HG03575 (cell line): ENCODE results near the gene SLC12A8.

Experiments used
- ATAC-seq: cut with Tn5 transposase; IDR thresholded peaks from one replicate; pipeline ENCODE4 v1.9.1; 2021; ENCODE audit not compliant: unreplicated experiment, insufficient number of reproducible peaks, low FRiP score; ENCODE audit errors: extremely low read depth

SLC12A8 gene

DNA sequence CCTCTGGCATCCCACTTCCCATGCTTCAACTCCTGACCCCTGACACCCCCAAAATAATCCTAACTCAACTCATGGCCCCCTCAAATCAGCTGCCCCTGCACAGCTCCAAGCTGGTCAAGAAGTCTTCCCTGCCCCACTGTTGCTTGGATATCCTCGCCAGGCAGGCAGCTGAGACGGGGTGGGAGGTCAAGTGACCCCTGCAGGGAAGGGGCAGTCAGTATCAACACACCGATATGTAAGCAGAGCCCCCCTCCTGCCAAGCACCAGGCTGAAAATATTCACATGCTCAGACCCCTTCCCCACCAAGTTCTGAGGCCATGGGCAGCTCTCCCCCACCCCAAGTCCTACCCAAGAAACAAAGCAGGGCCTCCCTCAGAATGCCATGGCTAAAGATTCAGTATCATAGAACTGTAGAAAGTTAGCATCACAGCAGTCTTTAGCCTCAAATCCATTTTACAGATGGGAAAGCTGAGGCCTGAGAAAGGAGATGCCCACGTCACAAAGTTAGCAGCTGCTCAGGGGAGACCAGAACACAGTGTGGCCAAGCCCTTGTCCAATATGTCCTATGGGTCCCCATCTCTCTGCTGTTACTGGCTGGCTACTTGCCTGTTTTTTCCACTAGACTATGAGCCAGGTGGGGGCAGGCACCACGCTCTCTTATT, 67.8 kb downstream of the SLC12A8 start:
- ATAC-seq = no peak

GRCh38 chr3:125143982-125144652, 68.4 kb downstream of the SLC12A8 start:
- no peak for ATAC-seq

DNA sequence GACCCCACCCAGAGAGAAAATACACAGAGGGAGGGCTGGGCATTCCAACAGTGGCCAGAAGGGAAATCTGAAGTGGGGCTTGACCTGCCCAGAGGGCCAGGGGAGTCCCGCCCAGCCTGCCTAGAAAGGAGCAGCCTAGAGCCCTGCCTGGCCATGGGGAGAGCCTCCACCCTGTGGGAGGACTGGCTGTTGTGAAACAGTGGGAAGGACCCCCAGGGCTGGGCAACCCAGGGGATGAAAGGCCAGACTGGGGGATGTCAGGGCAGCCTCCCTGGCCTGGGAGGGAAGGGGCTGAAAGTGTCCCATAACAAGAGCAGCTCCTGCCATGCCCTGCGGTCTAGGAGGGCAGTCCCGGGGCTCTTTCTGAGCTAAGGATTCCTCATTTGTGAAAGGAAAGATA, 69.0 kb downstream of the SLC12A8 start:
- no peak for ATAC-seq

GRCh38 chr3:125142940-125143339, 69.6 kb downstream of the SLC12A8 start:
- no peak for ATAC-seq

- ATAC-seq = no peak
Measured at GRCh38 chr3:125142420-125142778, 70.1 kb downstream of the SLC12A8 start.

- no peak for ATAC-seq
Measured at GRCh38 chr3:125141596-125142419, 70.7 kb downstream of the SLC12A8 start.

- no peak for ATAC-seq
Measured at GRCh38 chr3:125140818-125141595, 71.5 kb downstream of the SLC12A8 start.

GRCh38 chr3:125140011-125140817, 72.3 kb downstream of the SLC12A8 start:
- ATAC-seq = no peak

- no peak for ATAC-seq
Measured at GRCh38 chr3:125139386-125139785, 73.2 kb downstream of the SLC12A8 start.

GRCh38 chr3:125137358-125138033, 75.1 kb downstream of the SLC12A8 start:
- ATAC-seq = no peak

DNA sequence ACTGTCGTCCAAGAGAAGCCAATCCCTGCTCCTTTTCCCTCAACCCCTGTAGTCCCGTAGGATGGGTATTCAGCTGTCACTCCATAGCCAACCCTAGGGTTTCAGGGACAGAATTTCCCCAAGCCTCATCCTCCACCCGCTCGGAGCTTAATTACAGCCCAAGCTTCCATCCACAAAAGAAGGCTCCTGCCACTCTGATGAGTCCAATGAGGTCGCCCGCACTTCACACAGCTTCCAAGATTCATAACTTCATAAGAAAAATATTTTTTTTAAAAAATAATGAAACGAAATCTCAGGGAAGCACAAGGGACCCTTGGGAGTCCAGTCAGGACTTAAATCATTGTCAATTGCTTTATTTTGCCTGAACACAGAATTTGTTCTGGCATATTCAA, 75.6 kb downstream of the SLC12A8 start:
- ATAC-seq = no peak

GRCh38 chr3:125136515-125136914, 76.0 kb downstream of the SLC12A8 start:
- no peak for ATAC-seq

DNA sequence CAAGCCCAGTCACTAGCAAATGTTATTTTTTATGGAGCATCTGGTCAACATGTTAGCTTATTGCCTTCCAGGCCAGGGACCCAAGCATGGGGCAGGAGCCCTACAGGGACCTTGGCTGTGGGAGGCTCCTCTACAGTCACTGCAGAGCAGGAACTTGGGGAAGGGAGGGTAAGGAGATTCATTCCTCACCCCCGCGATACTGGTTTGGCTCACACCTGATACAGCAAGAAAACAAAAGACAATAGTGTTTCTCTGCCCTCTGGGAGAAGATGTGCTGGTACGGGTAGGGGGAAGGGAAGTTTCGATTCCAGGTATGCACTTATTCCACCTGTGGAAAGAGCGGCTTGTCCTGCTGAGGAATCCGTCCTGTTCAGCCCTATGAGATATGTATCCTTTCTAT, 77.6 kb downstream of the SLC12A8 start:
- ATAC-seq = no peak

DNA sequence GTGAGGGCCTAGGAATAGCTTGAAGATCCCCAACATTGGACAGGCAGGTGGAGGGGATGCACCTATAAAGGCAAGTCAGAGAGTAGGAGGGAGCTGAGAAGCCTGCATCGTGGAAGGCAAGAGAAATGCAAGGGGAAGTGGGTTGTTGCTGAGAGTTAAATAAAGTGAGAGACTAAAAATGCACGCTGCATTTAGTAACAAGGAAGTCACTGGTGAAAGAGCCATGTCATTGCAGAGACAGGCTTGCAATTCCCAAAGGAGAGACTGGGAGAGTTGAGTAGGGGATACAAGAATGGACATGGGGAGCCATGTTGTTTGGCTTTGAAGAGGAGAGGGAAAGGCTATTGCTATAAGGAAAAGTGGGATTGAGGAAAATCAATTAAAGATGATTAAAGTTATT, 79.7 kb downstream of the SLC12A8 start:
- no peak for ATAC-seq

- no peak for ATAC-seq
Measured at GRCh38 chr3:125129512-125129997, 83.0 kb downstream of the SLC12A8 start.

GRCh38 chr3:125128861-125129501, 83.6 kb downstream of the SLC12A8 start:
- ATAC-seq = no peak

DNA sequence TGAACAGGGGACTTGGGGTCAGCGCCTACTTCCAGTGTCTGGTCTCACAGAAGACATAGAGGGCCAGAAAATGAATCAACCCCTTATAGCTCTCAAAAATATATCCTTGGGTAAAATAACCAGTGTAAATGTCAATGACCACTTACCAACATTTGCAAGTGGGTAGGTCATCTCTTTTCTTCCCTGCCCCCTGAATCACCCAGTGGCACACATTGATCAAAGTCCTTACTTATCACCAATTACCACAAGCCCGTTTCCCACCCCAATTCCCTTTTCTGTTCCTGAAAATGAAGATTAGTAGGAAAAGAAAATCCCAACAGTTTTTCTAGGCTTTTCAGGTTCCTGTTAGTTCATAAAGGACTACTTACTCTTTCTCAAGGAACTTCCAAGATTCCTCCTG, 86.2 kb downstream of the SLC12A8 start:
- no peak for ATAC-seq
